ENCODE data around the gene LRMDA. TPM values are rescaled to one million over a fixed set of nuclear protein-coding genes. Genes with fewer than 3 reads are reported as not detected.

Gene LRMDA
- total and polyA plus RNA-seq, 2 of the 8 experiments (the other 6 are each of a cell fraction or from before 2014, with no cell fraction given) = 0.86 to 2.8 TPM

DNA sequence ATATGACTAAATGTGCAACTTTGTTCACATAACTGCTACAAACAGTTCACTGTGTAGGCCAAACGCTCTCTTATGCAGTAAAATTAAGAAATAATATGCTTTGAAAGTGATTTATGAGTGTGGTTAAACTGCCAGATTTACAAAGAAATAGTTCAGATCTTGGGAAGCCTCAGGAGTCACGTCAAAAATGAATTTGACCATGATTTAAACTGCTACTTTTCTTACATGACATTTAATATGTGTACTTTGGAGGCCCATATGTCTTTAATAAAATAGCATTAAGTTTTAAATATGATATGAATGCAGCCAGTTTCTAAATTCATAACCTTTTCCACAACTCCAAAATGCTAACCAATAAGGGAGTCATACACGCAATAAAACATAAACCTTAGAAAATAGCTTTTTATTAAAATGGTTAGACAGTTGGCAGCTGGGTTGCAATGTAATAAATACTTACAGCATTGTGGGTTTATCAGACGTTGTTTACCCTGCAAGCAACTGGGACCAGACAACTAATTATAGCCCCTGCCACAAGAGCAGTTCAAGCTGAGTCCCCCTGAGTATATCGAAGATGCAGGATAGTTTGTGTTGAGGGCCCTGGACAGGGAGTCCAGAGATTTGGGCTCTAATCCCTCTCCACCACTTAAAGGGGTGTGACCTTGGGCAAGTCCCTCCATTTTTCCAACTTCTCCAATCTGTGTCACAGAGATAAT, 640.4 kb downstream of the LRMDA start:
- Histone ChIP-seq H3K4ac (replicated peaks; ENCODE audit: insufficient read length, low read depth, low read length) (no peak overlapping the region), H2BK5ac (ENCODE audit: low read depth, low read length) (no peak overlapping the region), H4K20me1 (replicated peaks in 1 of 2; ENCODE audit: control insufficient read depth in 1 of 2, insufficient read depth in 2 of 2, low read length in 2 of 2) (no peaks in the 10 kb centered on the region), H3K27ac (ENCODE audit: low read depth, low read length) (no peak overlapping the region), H3K23me2 (ENCODE audit: low read depth, low read length) (no peaks in the 10 kb centered on the region), H2BK12ac (ENCODE audit: low read depth, low read length) (no peak overlapping the region), H4K8ac (ENCODE audit: extremely low read depth, insufficient read depth, low read length) (no peak overlapping the region), H2BK20ac (ENCODE audit: low read length) (no peak overlapping the region), H3K9ac (replicated peaks in 1 of 4; ENCODE audit: extremely low read depth in 1 of 4, low read depth in 3 of 4, low read length in 3 of 4) (no peak overlapping the region), H3K79me1 (ENCODE audit: low read depth, low read length) (no peaks in the 10 kb centered on the region), H2BK15ac (ENCODE audit: low read length) (no peak overlapping the region), H3K36me3 (ENCODE audit: control insufficient read depth in 2 of 4, insufficient read depth in 4 of 4, low read length in 3 of 4) (no peaks in the 10 kb centered on the region), H3K56ac (replicated peaks; ENCODE audit: insufficient read length, low read depth, low read length) (no peak overlapping the region), H4K5ac (ENCODE audit: insufficient read length, low read depth, low read length) (no peak overlapping the region), H2AK5ac (ENCODE audit: low read depth, low read length) (no peak overlapping the region), H3K4me3 (ENCODE audit: extremely low read depth in 1 of 4, insufficient read depth in 2 of 4, low read depth in 3 of 4, low read length in 4 of 4) (no peak overlapping the region), H4K91ac (replicated peaks; ENCODE audit: insufficient read length, low read length) (no peak overlapping the region), H3K23ac (ENCODE audit: insufficient read length) (no peak overlapping the region), H3K4me2 (ENCODE audit: insufficient read depth in 1 of 2, low read depth in 2 of 2, low read length in 2 of 2) (no peak overlapping the region), H3K14ac (ENCODE audit: insufficient read length) (no peak overlapping the region), H3K27me3 (replicated peaks in 1 of 4; ENCODE audit: control insufficient read depth in 3 of 4, extremely low read depth in 1 of 4, insufficient read depth in 3 of 4, low read length in 3 of 4) (no peaks in the 10 kb centered on the region), H2BK120ac (replicated peaks; ENCODE audit: low read depth, low read length) (no peak overlapping the region), H3K9me3 (ENCODE audit: insufficient read depth in 2 of 2, low read depth in 1 of 2, low read length in 1 of 2) (peaks cover 15 to 22% of the 10 kb centered on the region in 2 experiments), H2AFZ (ENCODE audit: low read length) (no peak overlapping the region), H3K4me1 (replicated peaks in 1 of 4; ENCODE audit: control insufficient read depth in 3 of 4, insufficient read depth in 4 of 4, low read length in 3 of 4) (no peaks in the 10 kb centered on the region), H3K18ac (ENCODE audit: extremely low read depth, low read length) (no peak overlapping the region), H3K79me2 (ENCODE audit: control insufficient read depth in 1 of 2, insufficient read depth in 2 of 2, low read length in 2 of 2) (no peaks in the 10 kb centered on the region)
- no peak for DNase-seq (ENCODE audit: low read depth in 1 of 2, low spot score in 2 of 2)
- ChIA-PET POLR2A (ENCODE audit: partially characterized antibody) (no interaction called here), CTCF (ENCODE audit: partially characterized antibody) (interaction anchor here (1.3 to 1.8 kb wide), 2 partner anchors 10 to 36 kb away, joined by 3 to 7 read pairs; no protein-coding TSS in a partner anchor)
- FAIRE-seq = no peak
- 90% methylated on average over 5 of the region's 5 CpGs; no CpG with 5 or more reads in 1 of the 2 experiments for WGBS, 2 experiments (ENCODE audit: extremely low coverage in 1 of 2, insufficient coverage in 1 of 2, insufficient read length in 1 of 2, insufficient replicate concordance in 2 of 2, low coverage in 1 of 2, low lambda C conversion rate in 2 of 2, missing lambda C conversion rate in 1 of 2)
- TF ChIP-seq, protein P1, sequence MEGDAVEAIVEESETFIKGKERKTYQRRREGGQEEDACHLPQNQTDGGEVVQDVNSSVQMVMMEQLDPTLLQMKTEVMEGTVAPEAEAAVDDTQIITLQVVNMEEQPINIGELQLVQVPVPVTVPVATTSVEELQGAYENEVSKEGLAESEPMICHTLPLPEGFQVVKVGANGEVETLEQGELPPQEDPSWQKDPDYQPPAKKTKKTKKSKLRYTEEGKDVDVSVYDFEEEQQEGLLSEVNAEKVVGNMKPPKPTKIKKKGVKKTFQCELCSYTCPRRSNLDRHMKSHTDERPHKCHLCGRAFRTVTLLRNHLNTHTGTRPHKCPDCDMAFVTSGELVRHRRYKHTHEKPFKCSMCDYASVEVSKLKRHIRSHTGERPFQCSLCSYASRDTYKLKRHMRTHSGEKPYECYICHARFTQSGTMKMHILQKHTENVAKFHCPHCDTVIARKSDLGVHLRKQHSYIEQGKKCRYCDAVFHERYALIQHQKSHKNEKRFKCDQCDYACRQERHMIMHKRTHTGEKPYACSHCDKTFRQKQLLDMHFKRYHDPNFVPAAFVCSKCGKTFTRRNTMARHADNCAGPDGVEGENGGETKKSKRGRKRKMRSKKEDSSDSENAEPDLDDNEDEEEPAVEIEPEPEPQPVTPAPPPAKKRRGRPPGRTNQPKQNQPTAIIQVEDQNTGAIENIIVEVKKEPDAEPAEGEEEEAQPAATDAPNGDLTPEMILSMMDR (IDR thresholded peaks at IDR 0.05; ENCODE audit: control extremely low read depth in 1 of 3, insufficient read depth in 1 of 3, low read depth in 1 of 3, low read length in 3 of 3) = no peak
- TF ChIP-seq MAFK (IDR thresholded peaks at IDR 0.05; ENCODE audit: low read depth, low read length) = no peak
